Upper lobe of left lung (tissue), 4 donors: ENCODE results near the gene NAIF1.

Experiments
- EP300 ChIP-seq, 4 donors: sonication (generic); formaldehyde crosslinking; IDR thresholded peaks; one replicate each; pipeline ENCODE4 v1.5.1; 2017; ENCODE audit warnings: antibody characterized with exemption in 4 of 4, control low read depth in 2 of 4
- POLR2A ChIP-seq, 4 donors: fragments of 450-650 bp; IDR thresholded peaks; one replicate each; pipeline ENCODE4 v1.5.1; 2016 to 2017; ENCODE audit warnings: antibody characterized with exemption in 4 of 4, mild to moderate bottlenecking in 2 of 4
- POLR2AphosphoS5 ChIP-seq, 2 donors: sonication (generic); formaldehyde crosslinking; IDR thresholded peaks; one replicate each; pipeline ENCODE4 v1.5.1; 2017; ENCODE audit warnings: antibody characterized with exemption in 2 of 2
- TF ChIP-seq, protein P1 (sequence below), 6 experiments: fragments of 450-650 bp in 4 of 6; fragments of 200-600 bp in 2 of 6; sonication (generic) in 2 of 6; IDR thresholded peaks; one replicate each; pipeline ENCODE4 v1.5.1; 2016 to 2019; ENCODE audit warnings: antibody characterized with exemption in 6 of 6

DNA sequence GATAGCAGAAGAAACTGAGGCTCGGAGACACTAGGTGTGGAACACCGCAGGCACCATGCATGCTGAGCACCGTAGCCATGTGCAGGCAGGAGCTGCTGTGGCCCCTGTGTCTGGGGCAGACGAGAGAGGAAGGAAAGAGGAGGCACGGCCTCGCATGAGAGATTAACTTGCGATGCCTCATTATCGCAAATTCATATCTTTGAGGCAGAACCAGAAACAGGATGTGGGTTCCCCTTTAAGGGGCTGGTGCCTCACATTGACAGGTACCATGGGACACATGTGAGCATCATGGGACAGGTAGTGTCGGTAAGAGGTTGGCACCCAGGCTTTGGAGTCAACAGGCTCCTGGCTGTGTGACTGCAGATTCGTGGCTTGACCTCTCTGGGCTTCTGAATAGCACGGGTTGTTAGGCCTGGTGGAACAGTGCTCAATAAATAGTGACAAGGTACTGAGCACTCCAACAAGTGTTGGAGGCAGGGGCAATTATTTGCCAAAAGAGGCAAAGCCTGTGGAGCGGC lies 40.8 kb downstream of the NAIF1 start:
- TF ChIP-seq POLR2A (IDR thresholded peaks at IDR 0.05) (peak in 1 of 4 donors; percentile 27), POLR2AphosphoS5 (IDR thresholded peaks at IDR 0.05) (peak in 1 of 2 donors; percentile 36), EP300 (IDR thresholded peaks at IDR 0.05) (peak in 1 of 4 donors; percentile 23)
- TF ChIP-seq, protein P1, sequence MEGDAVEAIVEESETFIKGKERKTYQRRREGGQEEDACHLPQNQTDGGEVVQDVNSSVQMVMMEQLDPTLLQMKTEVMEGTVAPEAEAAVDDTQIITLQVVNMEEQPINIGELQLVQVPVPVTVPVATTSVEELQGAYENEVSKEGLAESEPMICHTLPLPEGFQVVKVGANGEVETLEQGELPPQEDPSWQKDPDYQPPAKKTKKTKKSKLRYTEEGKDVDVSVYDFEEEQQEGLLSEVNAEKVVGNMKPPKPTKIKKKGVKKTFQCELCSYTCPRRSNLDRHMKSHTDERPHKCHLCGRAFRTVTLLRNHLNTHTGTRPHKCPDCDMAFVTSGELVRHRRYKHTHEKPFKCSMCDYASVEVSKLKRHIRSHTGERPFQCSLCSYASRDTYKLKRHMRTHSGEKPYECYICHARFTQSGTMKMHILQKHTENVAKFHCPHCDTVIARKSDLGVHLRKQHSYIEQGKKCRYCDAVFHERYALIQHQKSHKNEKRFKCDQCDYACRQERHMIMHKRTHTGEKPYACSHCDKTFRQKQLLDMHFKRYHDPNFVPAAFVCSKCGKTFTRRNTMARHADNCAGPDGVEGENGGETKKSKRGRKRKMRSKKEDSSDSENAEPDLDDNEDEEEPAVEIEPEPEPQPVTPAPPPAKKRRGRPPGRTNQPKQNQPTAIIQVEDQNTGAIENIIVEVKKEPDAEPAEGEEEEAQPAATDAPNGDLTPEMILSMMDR (IDR thresholded peaks at IDR 0.05): no peak
